Cardiac fibroblast (primary cell): Measurements from ENCODE around the gene C2orf76.

ENCODE experiments used
- DNase-seq, 2 donors: peaks; one replicate each; pipeline versions ENCODE4 v3.0.0 to v3.0.0-alpha.2; 2010; ENCODE audit warnings: low read depth in 2 of 2
- H3K4me3 ChIP-seq, 2 donors: replicated peaks in 1 of 2; 1 replicate in 1 of 2; 2 replicates in 1 of 2; pipeline ENCODE4 v1.5.1; 2011; ENCODE audit warnings: low read depth in 2 of 2, low read length in 2 of 2, mild to moderate bottlenecking in 2 of 2, moderate library complexity in 1 of 2
- CTCF ChIP-seq: IDR thresholded peaks from one replicate; pipeline ENCODE4 v1.5.1; 2011; ENCODE audit warnings: low read depth, mild to moderate bottlenecking, low read length, inconsistent platforms

The C2orf76 gene

GRCh38 chr2:119352357-119352756, 14.3 kb downstream of the C2orf76 start:
- TF ChIP-seq CTCF: no peak
- DNase-seq: no peak

GRCh38 chr2:119350311-119350998, 16.2 kb downstream of the C2orf76 start:
- TF ChIP-seq CTCF: no peak
- DNase-seq: no peak
- no peak overlapping the region for H3K4me3 ChIP-seq

More at GRCh38 chr2:119352357-119352756, 14.3 kb downstream of the C2orf76 start:
- no peak overlapping the region for H3K4me3 ChIP-seq

DNA sequence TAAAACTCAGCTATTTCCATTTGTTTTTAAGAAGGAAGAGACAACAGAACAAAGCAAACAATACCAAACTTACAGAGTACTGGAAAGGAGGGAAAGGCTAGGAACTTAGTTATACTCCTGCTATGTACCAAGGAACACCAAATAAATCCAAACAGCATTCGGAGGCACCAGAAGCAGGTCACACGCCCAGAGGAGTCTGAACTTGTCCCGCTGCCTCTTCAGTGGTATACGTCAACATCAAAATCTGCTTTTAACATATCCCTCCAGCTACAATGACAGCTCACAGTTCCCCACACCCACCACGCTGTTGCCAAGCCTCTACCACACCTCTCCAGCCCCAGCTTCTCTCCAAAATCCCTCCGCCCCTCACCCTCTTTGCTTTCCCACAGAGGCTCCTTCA, 17.3 kb downstream of the C2orf76 start:
- no peak overlapping the region for H3K4me3 ChIP-seq
- DNase-seq: no peak
- TF ChIP-seq CTCF: no peak

DNA sequence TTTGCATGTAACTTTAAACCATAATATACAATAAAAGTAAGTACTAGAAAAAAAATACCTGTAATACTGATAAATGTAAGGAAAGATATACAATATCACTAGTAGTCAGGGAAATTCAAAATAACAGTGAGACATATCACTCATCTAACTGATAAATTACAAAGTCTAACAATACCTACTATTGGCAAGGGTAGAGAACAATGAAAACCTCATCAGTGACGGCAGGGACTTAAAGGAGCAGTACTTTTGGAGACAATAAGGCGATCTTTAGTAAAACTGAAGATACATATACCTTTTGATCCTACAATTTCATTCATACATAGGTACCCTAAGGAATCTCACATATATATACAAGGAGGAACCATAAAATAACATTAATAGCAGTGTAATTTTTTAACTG, 24.9 kb downstream of the C2orf76 start:
- TF ChIP-seq CTCF: no peak
- no peak for DNase-seq
- no peak overlapping the region for H3K4me3 ChIP-seq

DNA sequence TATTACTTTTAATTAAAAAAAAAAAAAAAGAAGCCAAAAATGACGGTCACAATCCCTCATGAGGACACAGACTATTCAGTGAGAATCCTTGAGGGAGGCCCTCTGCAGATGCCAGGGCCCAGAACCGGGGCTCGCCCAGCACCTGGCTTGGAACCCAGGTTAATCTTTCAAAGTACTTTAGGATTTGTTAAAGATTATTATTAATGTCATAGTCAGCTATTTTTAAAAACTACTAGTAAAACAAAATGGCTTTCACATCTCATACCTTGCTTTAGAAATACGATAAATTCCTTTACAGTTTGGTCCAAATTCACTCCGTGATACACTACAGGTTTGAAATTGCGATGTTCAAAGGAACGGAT, 27.1 kb downstream of the C2orf76 start:
- TF ChIP-seq CTCF: no peak
- no peak for DNase-seq
- no peak overlapping the region for H3K4me3 ChIP-seq

DNA sequence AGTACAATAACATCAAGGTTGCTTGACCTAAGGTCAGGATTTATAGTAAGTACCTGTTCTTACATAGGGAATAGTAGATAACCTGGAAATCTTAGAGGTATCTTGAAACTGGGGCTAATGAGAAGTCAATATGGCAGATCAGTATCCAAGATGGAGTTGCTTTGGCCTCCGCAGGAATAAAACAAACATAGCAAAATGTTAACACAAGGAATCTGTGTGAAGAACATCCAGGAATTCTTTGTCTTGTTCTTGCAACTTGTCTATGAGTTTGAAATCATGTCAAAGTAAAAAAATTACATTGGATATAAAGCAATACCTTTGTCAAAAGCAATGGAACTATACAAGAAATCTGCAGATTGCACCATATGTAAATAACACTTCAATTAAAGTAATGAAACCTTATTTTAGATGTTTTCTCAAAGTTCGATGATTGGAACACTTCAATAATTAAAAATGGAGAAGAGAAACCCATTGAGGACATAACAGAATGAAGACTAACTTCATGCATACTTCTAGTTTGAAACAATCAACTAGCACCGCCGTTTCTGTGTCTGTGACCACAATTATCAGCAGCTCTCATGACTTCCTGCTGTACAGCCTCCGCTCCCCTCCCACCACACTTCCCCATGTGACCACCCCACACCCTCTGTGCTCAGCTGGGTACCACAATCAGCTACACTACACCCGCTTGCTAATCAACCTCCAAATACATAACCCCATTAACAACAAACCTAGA, 27.6 kb downstream of the C2orf76 start:
- no peak for DNase-seq

More for the DNA sequence above, 27.6 kb downstream of the C2orf76 start:
- no peak overlapping the region for H3K4me3 ChIP-seq
- no peak for TF ChIP-seq CTCF
